ENCODE measurements around the gene ATP8B2.
"Not testable (repeated sequence)": the region's sequence is repeated elsewhere in the genome, so short reads cannot be mapped to it uniquely, and the experiment has no call there.

ATP8B2 gene

DNA sequence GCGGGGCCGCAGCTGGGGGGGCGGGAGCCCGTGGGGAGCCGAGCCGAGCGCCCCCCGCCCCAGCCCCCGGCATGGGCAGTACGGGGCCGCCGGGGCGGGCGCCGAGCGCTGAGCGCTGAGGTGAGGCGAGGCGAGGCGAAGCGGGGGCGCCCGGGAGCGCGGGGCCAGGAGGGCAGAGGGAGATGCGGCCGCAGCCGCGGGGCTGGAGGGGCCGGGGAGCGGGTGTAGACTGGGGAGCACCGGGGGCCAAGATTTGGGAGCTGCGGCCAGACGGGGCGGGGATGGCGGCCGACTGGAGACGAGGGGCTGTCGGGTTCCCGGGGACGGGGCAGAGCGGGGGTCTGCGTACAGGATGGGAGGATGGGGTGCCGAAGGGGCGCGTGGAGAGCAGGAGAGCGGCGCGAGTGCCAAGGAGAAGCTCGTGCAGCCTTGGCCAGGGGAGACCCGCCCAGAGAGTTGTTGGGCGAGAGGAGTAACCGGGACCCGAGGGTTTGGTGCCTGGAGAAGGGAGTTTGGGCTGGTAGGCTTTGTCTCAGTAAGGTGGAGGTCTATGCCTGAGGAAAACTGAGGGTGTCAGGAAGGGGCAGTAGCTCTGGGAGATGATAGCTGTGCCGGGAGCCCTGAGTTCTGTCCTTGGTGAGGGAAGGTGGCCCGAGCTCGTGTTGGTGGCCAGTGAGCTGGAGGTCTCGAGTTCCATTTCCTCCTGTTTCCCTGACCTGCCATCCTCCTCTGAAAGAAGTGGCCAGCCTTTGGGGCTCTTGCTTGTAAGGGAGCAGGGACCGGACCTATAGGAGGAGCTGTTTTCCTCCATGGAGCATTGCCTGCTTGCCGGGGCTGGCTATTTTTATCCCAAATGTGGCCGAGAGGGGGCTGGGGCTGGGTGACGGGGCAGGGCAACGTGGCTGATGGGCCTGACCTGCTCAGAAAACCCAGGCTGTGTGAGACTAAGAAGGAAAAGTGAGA lies 539 bp downstream of the ATP8B2 start:
- DNase-seq (ENCODE audit: low spot score), result peak; percentile 93

DNA sequence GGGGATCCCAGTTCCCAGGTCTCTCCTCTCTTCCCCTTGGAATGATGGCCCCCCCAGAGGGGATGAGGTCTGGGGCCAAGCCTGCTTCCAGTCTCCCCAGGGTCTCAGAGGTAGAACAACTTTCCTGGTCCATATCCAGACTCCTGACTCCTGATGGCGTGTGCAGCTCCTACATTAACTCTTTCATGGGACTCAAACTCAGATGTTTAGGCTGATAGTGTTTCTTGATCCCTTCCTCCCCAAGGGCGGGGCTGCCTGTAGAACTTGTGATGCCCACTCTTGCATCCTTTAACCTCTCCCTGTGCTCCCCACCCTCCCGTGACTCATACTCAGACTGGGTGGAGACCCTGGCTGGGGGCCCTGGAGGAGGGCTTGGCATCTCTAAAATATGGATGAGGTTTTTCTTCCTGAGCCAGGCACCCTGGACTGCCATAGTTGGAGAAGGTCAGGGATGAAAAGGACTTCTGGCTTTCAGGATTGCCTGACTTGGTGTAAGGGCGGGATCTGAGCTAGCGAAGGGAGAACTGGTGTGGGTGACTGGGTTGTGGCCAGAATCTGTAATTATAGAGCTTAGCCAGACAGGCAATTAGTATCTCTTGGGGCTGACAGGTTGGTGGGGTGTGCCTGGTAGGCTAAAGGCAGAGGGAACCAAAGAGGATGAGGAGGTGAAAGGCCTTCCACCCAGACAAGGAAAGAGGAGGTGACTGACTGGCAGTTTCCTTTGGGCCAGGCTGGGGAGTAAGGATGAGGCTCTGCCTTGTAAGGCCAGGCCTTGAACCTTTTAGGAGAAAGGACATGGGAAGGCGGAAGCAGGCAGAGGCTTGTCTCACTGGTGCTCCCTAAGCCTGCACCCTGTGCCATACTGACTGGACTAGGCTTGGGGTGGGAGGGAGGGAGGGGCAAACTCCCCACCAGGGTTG lies 1.5 kb downstream of the ATP8B2 start:
- peak; percentile 85 for DNase-seq (ENCODE audit: low spot score)

- DNase-seq (ENCODE audit: low spot score), result no peak
Measured at GRCh38 chr1:154327466-154328317, 2.4 kb downstream of the ATP8B2 start.

DNA sequence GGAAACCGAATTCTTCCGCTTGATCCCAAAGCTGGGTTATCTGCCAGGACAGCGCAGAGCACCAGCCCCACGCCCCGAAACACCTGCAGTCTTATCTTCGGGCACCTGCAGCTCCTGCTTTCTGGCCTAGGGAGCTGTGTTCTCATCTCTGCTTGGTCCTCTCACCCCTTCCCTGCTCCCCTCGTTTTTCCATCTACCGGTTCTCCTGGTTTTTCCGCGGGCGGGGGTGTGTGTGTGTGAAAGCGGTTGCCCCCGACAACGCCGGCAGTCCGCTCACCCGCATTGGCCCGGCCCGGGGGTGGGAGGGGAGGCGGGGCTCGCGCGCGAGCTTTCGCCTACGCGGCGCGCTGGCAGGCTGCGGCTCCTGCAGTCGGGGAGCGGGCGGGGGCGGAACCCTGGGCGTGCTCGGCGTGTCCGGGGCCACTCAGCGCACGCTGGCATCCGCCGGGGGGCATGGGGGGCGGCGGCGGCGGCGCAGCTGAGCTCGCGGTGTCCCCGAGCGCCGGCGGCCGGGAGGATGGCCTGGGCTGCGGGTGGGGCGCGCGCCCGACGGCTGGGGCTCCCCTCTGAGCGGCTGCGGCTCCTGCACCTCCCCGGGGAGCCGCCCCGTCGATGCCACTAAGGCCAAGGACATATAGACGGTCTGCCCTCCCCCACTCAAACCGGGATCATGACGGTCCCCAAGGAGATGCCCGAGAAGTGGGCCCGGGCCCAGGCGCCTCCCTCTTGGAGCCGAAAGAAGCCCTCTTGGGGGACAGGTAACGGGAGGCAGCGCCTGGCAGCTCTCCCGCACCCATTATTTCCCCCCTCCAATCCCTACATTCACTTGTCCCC lies 3.2 kb downstream of the ATP8B2 start:
- DNase-seq (ENCODE audit: low spot score), result peak; percentile 89

- no peak for DNase-seq (ENCODE audit: low spot score)
Measured at GRCh38 chr1:154329152-154329521, 3.8 kb downstream of the ATP8B2 start.

DNA sequence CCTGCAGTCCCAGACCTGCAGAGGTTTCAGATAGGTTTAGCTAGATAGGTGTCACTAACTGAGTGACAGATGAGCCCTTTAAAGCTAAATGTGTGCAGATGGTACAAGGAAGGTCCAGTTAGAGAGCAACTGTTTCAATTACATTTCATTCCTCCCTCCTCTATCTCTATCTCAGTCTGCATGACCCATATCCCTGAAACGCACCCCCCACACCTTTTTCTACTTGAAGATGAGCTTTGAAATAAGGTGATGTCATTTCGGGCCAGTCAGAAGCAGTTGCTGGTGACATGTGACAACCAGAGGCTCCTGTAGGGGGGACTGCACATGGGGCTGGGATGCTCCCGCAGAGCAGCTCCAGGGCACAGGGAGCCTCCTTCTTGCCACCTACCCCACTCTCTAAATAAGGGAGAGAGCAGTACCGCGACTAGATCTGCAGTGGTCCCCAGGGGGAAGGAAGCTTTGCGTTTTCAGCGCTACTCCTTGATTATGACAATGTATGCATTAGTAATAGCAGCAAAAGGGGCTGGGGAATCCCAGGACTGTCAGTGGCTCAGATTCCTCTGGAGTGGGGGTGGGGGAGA lies 4.3 kb downstream of the ATP8B2 start:
- DNase-seq (ENCODE audit: low spot score), result no peak

DNA sequence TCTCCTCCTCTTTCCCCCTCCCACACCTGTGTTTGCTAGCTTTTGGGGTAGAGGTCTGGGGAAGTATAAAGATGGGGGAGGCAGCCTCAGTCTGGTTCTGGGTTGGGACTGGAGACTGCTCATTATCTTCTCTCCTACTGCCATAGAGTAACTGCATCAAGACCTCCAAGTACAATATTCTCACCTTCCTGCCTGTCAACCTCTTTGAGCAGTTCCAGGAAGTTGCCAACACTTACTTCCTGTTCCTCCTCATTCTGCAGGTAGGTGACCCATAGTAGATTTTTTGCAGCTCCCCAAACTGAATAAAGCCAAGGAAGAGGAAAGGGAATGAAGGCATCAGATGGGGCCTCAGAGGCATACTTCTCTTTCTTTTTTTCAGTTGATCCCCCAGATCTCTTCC lies 5.3 kb downstream of the ATP8B2 start:
- DNase-seq (ENCODE audit: low spot score), result no peak

GRCh38 chr1:154334079-154335024 lies 9.0 kb downstream of the ATP8B2 start:
- DNase-seq (ENCODE audit: low spot score), result peak; percentile 41

DNA sequence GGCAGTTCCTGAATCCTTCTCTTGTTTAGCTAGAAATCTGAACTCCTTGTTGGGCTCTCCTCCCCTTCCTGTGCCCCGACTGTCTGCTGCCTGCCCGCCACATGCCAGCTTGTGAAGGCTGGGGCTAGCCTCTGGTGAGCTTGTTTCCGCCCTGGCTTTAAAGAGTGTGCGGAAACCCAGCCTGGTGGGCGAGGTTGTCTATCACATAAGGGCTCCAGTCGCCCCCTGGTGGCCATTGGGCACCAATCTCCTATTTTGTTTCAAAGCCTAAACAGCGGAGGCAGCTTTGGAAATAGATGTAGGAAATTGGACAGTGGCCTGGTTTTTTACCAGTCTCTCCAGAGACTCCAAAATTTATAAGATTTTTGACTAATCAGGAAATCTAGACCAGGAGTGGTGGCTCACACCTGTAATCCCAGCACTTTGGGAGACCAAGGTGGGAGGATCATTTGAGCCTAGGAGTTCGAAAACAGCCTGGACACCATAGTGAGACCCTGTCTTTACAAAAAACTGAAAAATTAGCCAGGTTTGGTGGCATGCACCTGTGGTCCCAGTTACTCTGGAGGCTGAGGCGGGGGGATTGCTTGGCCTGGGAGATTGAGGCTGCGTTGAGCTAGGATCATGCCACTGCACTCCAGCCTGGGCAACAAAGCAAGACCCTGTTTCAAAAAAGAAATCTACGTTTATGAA lies 9.8 kb downstream of the ATP8B2 start:
- DNase-seq (ENCODE audit: low spot score), result peak; percentile 84

DNA sequence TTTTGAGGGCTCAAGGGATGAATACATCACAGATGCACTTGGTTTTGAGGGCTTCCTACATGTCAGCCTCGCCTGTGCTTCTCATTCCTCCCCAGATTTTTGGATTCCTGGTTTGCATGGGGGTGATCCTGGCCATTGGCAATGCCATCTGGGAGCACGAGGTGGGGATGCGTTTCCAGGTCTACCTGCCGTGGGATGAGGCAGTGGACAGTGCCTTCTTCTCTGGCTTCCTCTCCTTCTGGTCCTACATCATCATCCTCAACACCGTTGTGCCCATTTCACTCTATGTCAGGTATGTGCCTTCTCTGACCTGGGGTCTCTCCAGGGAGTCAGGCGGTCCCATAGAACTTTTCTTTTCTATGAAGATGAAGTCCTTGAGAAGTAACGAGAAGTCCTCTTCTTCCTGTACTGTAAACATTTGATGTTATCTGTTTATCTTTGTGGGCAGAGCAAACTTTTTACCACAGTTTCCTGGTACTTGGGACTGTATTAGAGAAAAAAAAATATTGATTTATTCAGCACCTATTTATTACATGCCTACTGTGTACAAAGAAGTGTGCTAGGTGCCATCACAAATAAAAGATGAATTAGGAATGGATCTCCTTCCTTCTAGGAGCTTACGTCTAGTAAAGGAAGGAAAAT lies 12.0 kb downstream of the ATP8B2 start:
- no peak for DNase-seq (ENCODE audit: low spot score)

GRCh38 chr1:154338875-154339274 lies 13.6 kb downstream of the ATP8B2 start:
- no peak for DNase-seq (ENCODE audit: low spot score)

GRCh38 chr1:154341366-154341765 lies 16.0 kb downstream of the ATP8B2 start:
- not testable (repeated sequence) for DNase-seq (ENCODE audit: low spot score)

DNA sequence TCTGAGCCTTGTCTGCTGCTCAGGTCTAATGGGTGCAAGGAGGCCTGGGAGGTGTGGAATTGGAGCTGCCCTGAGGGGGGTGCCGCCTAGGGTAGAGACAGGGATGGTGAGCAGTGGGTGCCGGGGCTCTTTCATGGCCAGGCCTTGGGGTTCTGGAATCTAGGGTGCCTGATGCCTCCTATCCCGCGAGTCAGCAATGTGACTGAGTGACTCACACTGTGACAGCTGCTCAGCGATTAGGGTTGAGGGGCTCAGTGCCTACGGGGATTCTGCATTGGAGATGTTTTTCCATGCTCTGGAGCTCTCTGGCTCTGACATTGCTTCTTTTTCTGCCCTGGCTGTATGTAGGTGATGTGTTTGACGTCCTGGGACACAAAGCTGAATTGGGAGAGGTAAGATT lies 16.8 kb downstream of the ATP8B2 start:
- DNase-seq (ENCODE audit: low spot score), result no peak

GRCh38 chr1:154342836-154343472 lies 17.6 kb downstream of the ATP8B2 start:
- DNase-seq (ENCODE audit: low spot score), result no peak

GRCh38 chr1:154344977-154345837 lies 19.9 kb downstream of the ATP8B2 start:
- peak; percentile 50 for DNase-seq (ENCODE audit: low spot score)

DNA sequence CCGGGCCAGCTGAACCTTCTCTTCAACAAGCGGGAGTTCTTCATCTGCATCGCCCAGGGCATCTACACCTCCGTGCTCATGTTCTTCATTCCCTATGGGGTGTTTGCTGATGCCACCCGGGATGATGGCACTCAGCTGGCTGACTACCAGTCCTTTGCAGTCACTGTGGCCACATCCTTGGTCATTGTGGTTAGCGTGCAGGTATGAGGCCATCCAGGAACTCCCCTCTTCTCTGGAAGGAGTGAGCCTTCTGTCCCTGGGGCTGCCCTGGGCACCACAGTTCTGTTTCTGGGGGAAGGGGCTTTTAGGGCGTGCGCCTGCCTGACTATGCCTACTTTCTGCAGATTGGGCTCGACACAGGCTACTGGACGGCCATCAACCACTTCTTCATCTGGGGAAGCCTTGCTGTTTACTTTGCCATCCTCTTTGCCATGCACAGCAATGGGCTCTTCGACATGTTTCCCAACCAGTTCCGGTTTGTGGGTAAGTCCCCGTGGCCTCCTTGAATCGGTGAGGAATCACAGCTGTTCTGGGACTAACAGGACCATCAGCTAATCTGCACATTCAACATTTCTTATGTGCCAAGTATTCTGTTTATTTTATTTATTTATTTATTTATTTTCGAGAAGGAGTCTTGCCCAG lies 21.1 kb downstream of the ATP8B2 start:
- DNase-seq (ENCODE audit: low spot score), result peak; percentile 2
